HG02623 (cell line): ENCODE measurements around the gene POLR2L.

Source experiments
- ATAC-seq: cut with Tn5 transposase; IDR thresholded peaks from one replicate; pipeline ENCODE4 v1.9.1; 2021; ENCODE audit warnings: moderate library complexity; ENCODE audit not compliant: unreplicated experiment

POLR2L gene

GRCh38 chr11:855796-856195 lies 13.5 kb upstream of the POLR2L start:
- no peak for ATAC-seq

- ATAC-seq, result no peak
Measured at GRCh38 chr11:855330-855674, 13.0 kb upstream of the POLR2L start.

GRCh38 chr11:854601-855329 lies 12.4 kb upstream of the POLR2L start:
- ATAC-seq, result no peak

GRCh38 chr11:853682-854448 lies 11.5 kb upstream of the POLR2L start:
- ATAC-seq, result no peak

- no peak for ATAC-seq
Measured at GRCh38 chr11:852762-853161, 10.4 kb upstream of the POLR2L start.

- no peak for ATAC-seq
Measured at GRCh38 chr11:850775-851763, 8.7 kb upstream of the POLR2L start.

GRCh38 chr11:849951-850774 lies 7.8 kb upstream of the POLR2L start:
- ATAC-seq, result no peak

GRCh38 chr11:849104-849824 lies 6.9 kb upstream of the POLR2L start:
- ATAC-seq, result no peak

GRCh38 chr11:848380-848931 lies 6.1 kb upstream of the POLR2L start:
- no peak for ATAC-seq

GRCh38 chr11:847876-848275 lies 5.5 kb upstream of the POLR2L start:
- no peak for ATAC-seq

GRCh38 chr11:846496-847098 lies 4.3 kb upstream of the POLR2L start:
- ATAC-seq, result no peak

- ATAC-seq, result no peak
Measured at GRCh38 chr11:845872-846495, 3.7 kb upstream of the POLR2L start.

- no peak for ATAC-seq
Measured at GRCh38 chr11:844693-845644, 2.6 kb upstream of the POLR2L start.

GRCh38 chr11:843818-844692 lies 1.7 kb upstream of the POLR2L start:
- ATAC-seq, result no peak

- no peak for ATAC-seq
Measured at GRCh38 chr11:843086-843734, 881 bp upstream of the POLR2L start.

- no peak for ATAC-seq
Measured at GRCh38 chr11:841981-842369, 354 bp downstream of the POLR2L start.
